Adrenal gland (tissue), 5 donors: ENCODE results near the gene PXDN.

ENCODE experiments used
- POLR2A ChIP-seq, 2 donors: fragments of 450-650 bp; IDR thresholded peaks; one replicate each; pipeline ENCODE4 v1.6.1; 2017; ENCODE audit warnings: antibody characterized with exemption in 2 of 2, mild to moderate bottlenecking in 2 of 2, moderate library complexity in 1 of 2
- TF ChIP-seq, protein P1 (sequence below), 6 experiments: fragments of 450-650 bp in 4 of 6; fragments of 200-600 bp in 2 of 6; sonication (generic) in 1 of 6; IDR thresholded peaks; 1 replicate in 5 of 6; 2 replicates in 1 of 6; pipeline versions ENCODE4 v1.5.1 to v1.8.0; 2016 to 2021; ENCODE audit warnings: antibody characterized with exemption in 6 of 6, mild to moderate bottlenecking in 2 of 6, moderate library complexity in 1 of 6
- donor health status: DM: no; HTN: no; CAD: no.

- TF ChIP-seq, protein P1, sequence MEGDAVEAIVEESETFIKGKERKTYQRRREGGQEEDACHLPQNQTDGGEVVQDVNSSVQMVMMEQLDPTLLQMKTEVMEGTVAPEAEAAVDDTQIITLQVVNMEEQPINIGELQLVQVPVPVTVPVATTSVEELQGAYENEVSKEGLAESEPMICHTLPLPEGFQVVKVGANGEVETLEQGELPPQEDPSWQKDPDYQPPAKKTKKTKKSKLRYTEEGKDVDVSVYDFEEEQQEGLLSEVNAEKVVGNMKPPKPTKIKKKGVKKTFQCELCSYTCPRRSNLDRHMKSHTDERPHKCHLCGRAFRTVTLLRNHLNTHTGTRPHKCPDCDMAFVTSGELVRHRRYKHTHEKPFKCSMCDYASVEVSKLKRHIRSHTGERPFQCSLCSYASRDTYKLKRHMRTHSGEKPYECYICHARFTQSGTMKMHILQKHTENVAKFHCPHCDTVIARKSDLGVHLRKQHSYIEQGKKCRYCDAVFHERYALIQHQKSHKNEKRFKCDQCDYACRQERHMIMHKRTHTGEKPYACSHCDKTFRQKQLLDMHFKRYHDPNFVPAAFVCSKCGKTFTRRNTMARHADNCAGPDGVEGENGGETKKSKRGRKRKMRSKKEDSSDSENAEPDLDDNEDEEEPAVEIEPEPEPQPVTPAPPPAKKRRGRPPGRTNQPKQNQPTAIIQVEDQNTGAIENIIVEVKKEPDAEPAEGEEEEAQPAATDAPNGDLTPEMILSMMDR (IDR thresholded peaks at IDR 0.05) = no peak
- no peak for TF ChIP-seq POLR2A (IDR thresholded peaks at IDR 0.05)
Observed at GRCh38 chr2:1609485-1610095, 134.7 kb downstream of the PXDN start.
